ENCODE data around the gene C1QL1. TPM values are rescaled to one million over a fixed set of nuclear protein-coding genes. Genes with fewer than 3 reads are reported as not detected.
A peak's percentile ranks its signal among the peaks of the same experiment; 100 is the strongest.

Gene C1QL1
- total and polyA plus RNA-seq, 2 experiments from 2014 or later: 25.2 to 38.6 TPM

DNA sequence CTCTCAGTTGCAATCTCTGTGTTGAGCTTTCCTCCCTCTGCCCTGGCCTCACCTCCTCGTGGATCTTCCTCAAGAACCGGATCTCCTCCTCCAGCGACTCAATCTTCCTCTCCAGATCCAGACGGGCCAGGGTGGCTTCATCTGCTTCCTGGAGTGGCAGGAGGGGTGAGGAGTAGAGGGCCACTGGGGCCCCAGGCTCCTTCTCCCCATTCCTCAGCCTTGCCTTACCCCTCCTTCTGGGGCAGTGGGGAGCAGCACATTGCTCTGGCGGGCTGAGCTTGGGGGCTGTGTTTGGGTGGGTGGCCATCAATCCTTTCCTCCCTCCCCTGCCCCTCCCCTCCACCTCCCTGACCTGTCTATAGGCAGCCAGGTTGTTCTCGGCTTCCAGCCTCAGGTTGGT is 54.4 kb downstream of the C1QL1 start:
- no peak overlapping the region for H3K4me3 ChIP-seq
- TF ChIP-seq CTCF (IDR thresholded peaks at IDR 0.05; ENCODE audit: low read depth, low read length): no peak
- DNase-seq (ENCODE audit: low read depth in 1 of 2, low spot score in 1 of 2): no peak
- H3K9me3 ChIP-seq (ENCODE audit: low read depth): no peaks in the 10 kb centered on the region
- H3K36me3 ChIP-seq: no peaks in the 10 kb centered on the region
- H3K27me3 ChIP-seq: peaks cover 3% of the 10 kb centered on the region
- no peak overlapping the region for H3K27ac ChIP-seq
- H3K4me1 ChIP-seq (ENCODE audit: low read depth): peaks cover 17% of the 10 kb centered on the region

GRCh38 chr17:44912763-44913544 is 55.1 kb downstream of the C1QL1 start:
- DNase-seq (ENCODE audit: low read depth in 1 of 2, low spot score in 1 of 2): no peak
- no peak overlapping the region for H3K4me3 ChIP-seq
- H3K4me1 ChIP-seq (ENCODE audit: low read depth): peaks cover 17% of the 10 kb centered on the region
- H3K27ac ChIP-seq: no peak overlapping the region
- peaks cover 3% of the 10 kb centered on the region for H3K27me3 ChIP-seq
- no peaks in the 10 kb centered on the region for H3K36me3 ChIP-seq
- no peak for TF ChIP-seq CTCF (IDR thresholded peaks at IDR 0.05; ENCODE audit: low read depth, low read length)
- no peaks in the 10 kb centered on the region for H3K9me3 ChIP-seq (ENCODE audit: low read depth)

DNA sequence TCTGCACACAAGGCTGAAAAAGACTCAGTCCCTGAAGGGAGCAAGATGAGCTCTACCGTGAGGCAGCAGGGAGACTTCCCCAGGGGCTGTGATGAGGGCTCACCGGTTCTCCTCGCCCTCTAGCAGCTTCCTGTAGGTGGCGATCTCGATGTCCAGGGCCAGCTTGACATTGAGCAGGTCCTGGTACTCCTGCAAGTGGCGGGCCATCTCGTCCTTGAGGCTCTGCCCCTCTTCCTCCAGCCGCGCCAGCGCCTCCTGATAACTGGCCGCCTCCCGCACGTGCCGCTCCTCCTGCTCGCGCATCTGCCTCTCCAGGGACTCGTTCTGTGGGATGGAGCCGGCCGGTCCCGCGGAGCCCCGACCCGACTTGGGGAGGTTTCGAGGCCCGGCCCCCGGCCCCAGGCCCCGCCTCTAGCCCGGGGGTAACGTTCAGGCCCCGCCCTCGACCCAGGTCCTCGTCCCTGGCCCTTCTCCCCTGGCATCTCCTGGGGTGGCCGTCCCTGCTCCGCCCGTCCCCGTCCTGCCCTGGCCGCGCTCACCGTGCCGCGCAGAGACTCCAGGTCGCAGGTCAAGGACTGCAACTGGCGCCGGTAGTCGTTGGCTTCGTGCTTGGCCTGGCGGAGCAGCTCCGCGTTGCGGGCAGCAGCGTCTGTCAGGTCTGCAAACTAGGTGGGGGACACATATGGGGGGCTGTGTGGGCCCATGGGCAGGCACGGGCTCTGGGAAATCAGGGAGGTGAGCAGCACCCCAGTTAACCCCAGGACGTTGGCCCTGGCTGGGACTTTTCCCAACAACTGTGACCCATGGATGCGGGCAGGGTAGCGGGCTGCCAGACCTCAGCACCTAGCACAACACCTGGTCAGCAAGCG is 56.7 kb downstream of the C1QL1 start:
- H3K4me3 ChIP-seq: peak overlapping the region; percentile 17

DNA sequence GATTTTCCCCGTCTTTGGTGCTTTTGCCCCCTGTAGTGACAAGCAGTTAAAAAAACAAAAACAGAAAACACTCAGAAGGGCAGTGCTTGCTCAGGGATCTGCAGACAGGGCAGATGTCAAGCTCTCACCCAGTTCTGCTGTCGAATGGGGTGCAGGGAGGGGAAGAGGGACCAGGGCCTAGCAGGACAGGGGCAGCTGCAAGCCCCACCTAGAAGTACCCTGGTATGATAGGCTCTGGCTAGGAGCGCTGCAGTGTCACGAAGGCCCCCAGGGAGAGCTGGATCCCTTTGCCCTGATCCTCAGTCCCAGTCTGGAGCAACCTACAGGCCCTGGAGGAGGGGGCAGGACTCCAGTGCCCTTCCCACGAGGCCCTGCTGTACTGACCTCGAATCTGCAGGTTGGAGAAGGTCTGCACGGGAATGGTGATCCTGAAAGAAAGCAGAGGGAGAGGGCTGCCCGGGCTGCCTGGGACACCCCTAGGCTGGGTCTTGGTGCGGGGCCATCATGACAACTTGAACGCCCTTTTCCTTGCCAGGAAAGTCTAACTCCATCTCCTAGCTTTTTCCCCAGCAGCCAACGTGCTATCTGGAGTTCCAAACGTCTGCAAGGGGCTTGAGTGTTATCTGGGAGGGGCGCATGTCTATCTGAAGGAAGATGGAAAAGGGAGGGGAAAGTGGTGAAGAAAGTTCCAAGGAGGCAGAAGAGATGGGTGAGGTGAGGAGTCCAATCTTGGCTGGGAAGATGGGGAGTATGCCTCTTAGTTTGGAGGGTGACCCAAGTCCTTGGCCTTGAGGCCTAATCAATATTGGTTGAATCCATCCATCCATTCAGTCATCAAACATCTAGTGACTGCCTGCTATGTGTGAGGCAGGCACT is 57.6 kb downstream of the C1QL1 start:
- Histone ChIP-seq H3K27ac (no peak overlapping the region), H3K4me1 (ENCODE audit: low read depth) (peaks cover 12% of the 10 kb centered on the region), H3K36me3 (no peaks in the 10 kb centered on the region), H3K4me3 (no peak overlapping the region), H3K27me3 (peaks cover 3% of the 10 kb centered on the region), H3K9me3 (ENCODE audit: low read depth) (no peaks in the 10 kb centered on the region)
- no peak for TF ChIP-seq CTCF (IDR thresholded peaks at IDR 0.05; ENCODE audit: low read depth, low read length)
- no peak for DNase-seq (ENCODE audit: low read depth in 1 of 2, low spot score in 1 of 2)

More for the DNA sequence above, 56.7 kb downstream of the C1QL1 start:
- H3K27ac ChIP-seq: no peak overlapping the region
- peak; percentile 55 to 89 for DNase-seq (ENCODE audit: low read depth in 1 of 2, low spot score in 1 of 2)
- H3K9me3 ChIP-seq (ENCODE audit: low read depth): no peaks in the 10 kb centered on the region
- H3K4me1 ChIP-seq (ENCODE audit: low read depth): peaks cover 17% of the 10 kb centered on the region
- peaks cover 3% of the 10 kb centered on the region for H3K27me3 ChIP-seq
- peak; percentile 62 for TF ChIP-seq CTCF (IDR thresholded peaks at IDR 0.05; ENCODE audit: low read depth, low read length)
- H3K36me3 ChIP-seq: no peaks in the 10 kb centered on the region

Other genes starting within 250 kb of the C1QL1 start
- 72.3 and 116 TPM in 2 replicates for gene ADAM11, start 209.3 kb downstream of the C1QL1 start, total RNA-seq
- gene ADAM11, start 209.3 kb downstream of the C1QL1 start, polyA plus RNA-seq: 22.3 and 29.1 TPM in 2 replicates
- gene GJC1, start 138.0 kb downstream of the C1QL1 start, total RNA-seq: 25.8 and 37.3 TPM in 2 replicates
- gene GJC1, start 138.0 kb downstream of the C1QL1 start, polyA plus RNA-seq: 14.8 and 27.0 TPM in 2 replicates
- gene HIGD1B, start 120.4 kb downstream of the C1QL1 start, total RNA-seq: not detected in 2 replicates
- 0.55 TPM in 1 of 2 replicates, not detected in the other for gene HIGD1B, start 120.4 kb downstream of the C1QL1 start, polyA plus RNA-seq
- 101 and 151 TPM in 2 replicates for gene EFTUD2, start 68.9 kb downstream of the C1QL1 start, total RNA-seq
- 105 and 141 TPM in 2 replicates for gene EFTUD2, start 68.9 kb downstream of the C1QL1 start, polyA plus RNA-seq
- 3.5 and 11.0 TPM in 2 replicates for gene GFAP, start 52.8 kb downstream of the C1QL1 start, total RNA-seq
- 4.0 and 7.0 TPM in 2 replicates for gene GFAP, start 52.8 kb downstream of the C1QL1 start, polyA plus RNA-seq
- gene KIF18B, start 20.5 kb downstream of the C1QL1 start, total RNA-seq: 4.2 and 21.1 TPM in 2 replicates
- gene KIF18B, start 20.5 kb downstream of the C1QL1 start, polyA plus RNA-seq: 4.1 and 22.2 TPM in 2 replicates
- gene DCAKD, start 83.3 kb upstream of the C1QL1 start, total RNA-seq: 113 and 141 TPM in 2 replicates
- gene DCAKD, start 83.3 kb upstream of the C1QL1 start, polyA plus RNA-seq: 60.6 and 66.0 TPM in 2 replicates
- gene NMT1, start 93.0 kb upstream of the C1QL1 start, total RNA-seq: 83.1 and 113 TPM in 2 replicates
- 85.2 and 92.9 TPM in 2 replicates for gene NMT1, start 93.0 kb upstream of the C1QL1 start, polyA plus RNA-seq
- 41.0 and 66.3 TPM in 2 replicates for gene PLCD3, start 164.2 kb upstream of the C1QL1 start, total RNA-seq
- 36.0 and 41.7 TPM in 2 replicates for gene PLCD3, start 164.2 kb upstream of the C1QL1 start, polyA plus RNA-seq
- gene ACBD4, start 167.4 kb upstream of the C1QL1 start, total RNA-seq: 16.3 and 29.3 TPM in 2 replicates
- 20.5 and 30.5 TPM in 2 replicates for gene ACBD4, start 167.4 kb upstream of the C1QL1 start, polyA plus RNA-seq
- gene HEXIM1, start 180.2 kb upstream of the C1QL1 start, total RNA-seq: 20.9 and 34.8 TPM in 2 replicates
- 17.7 and 17.9 TPM in 2 replicates for gene HEXIM1, start 180.2 kb upstream of the C1QL1 start, polyA plus RNA-seq
- 17.6 and 21.3 TPM in 2 replicates for gene HEXIM2, start 193.6 kb upstream of the C1QL1 start, total RNA-seq
- gene HEXIM2, start 193.6 kb upstream of the C1QL1 start, polyA plus RNA-seq: 14.5 and 22.3 TPM in 2 replicates